GM06990 (cell line): ENCODE measurements around the gene ELAVL1.
A peak's percentile ranks its signal among the peaks of the same experiment; 100 is the strongest.

ENCODE experiments used
- DNase-seq: peaks from one replicate; pipeline ENCODE4 v3.0.0-alpha.2; 2011; ENCODE audit not compliant: insufficient read length; ENCODE audit errors: extremely low read depth
- H3K27me3 ChIP-seq: replicated peaks from 2 replicates; pipeline ENCODE4 v1.6.0; 2011; ENCODE audit warnings: low read length; ENCODE audit not compliant: control insufficient read depth, insufficient read depth
- H3K36me3 ChIP-seq: 2 replicates; pipeline ENCODE4 v1.5.1; 2011; ENCODE audit warnings: low read length; ENCODE audit not compliant: control insufficient read depth, insufficient read depth
- H3K4me3 ChIP-seq: replicated peaks from 2 replicates; pipeline ENCODE4 v1.5.1; 2011; ENCODE audit warnings: low read depth, mild to moderate bottlenecking, control low read depth, low read length
- TF ChIP-seq, protein P1 (sequence below): IDR thresholded peaks from 2 replicates; pipeline ENCODE4 v1.5.1; 2011; ENCODE audit warnings: low read length, control low read depth, mild to moderate bottlenecking, inconsistent platforms; ENCODE audit not compliant: insufficient read depth, poor library complexity, severe bottlenecking

ELAVL1 gene

DNA sequence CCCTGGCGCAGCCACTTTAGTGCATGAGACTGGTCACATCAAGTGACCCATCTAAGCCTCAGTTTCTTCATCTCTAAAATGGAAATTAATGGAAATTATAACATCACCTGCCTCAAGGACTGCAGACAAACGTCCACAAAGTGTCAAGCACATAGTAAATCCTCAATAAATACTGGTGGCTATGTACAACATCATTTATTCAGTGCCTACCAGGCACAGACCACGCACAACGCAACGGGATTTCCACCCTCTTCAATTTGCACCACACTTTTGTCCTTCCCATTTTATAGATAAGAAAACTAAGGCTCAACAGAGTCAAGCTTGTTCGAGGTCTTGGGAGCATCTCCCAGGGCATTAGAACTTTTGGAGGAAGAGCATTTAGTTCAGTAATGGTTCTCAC, 1.4 kb downstream of the ELAVL1 start:
- TF ChIP-seq, protein P1, sequence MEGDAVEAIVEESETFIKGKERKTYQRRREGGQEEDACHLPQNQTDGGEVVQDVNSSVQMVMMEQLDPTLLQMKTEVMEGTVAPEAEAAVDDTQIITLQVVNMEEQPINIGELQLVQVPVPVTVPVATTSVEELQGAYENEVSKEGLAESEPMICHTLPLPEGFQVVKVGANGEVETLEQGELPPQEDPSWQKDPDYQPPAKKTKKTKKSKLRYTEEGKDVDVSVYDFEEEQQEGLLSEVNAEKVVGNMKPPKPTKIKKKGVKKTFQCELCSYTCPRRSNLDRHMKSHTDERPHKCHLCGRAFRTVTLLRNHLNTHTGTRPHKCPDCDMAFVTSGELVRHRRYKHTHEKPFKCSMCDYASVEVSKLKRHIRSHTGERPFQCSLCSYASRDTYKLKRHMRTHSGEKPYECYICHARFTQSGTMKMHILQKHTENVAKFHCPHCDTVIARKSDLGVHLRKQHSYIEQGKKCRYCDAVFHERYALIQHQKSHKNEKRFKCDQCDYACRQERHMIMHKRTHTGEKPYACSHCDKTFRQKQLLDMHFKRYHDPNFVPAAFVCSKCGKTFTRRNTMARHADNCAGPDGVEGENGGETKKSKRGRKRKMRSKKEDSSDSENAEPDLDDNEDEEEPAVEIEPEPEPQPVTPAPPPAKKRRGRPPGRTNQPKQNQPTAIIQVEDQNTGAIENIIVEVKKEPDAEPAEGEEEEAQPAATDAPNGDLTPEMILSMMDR = no peak
- H3K27me3 ChIP-seq = no peaks in the 10 kb centered on the region
- peaks cover 5% of the 10 kb centered on the region for H3K36me3 ChIP-seq
- peak overlapping the region; percentile 66 for H3K4me3 ChIP-seq
- DNase-seq = no peak

DNA sequence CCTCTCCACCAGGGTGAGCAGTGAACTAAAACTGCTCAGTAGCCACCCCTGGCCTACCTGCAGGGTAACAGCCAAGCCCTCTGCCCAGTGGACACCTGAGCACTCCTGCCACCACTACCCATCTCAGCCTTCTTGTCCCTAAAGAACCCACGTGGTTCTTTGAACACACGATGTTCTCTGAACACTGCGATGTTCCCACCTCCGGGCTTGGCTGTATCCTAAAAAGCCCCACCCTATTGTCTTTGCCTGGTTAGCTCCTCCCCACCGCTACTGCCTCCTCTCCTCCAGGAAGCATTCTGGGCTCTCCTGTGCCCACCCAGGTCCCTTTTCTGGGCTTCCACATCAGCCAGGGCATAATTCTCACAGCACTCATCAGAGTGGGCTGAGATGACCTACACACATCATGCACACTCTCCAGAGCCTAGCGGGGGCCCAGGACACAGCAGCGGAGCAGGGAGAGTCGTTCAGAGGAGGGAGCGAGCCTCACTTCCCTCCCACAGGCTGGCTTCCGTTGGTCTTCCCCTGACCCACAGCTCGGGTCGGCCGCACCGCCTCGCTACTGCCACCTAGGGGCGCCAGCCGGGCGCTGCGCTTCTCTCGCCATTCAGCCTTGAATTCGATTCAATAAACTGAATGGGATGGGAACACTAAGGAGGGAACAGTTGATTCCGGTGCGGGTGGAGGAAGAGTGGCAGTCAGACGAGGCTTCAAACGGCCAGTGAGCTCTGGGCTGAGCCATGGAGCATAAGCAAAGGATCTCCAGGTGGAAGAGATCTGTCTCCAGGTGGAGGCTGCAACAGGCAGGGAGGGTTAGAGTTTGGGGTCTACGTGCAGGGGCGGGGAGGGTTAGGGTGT, 3.2 kb downstream of the ELAVL1 start:
- Histone ChIP-seq H3K27me3 (no peaks in the 10 kb centered on the region), H3K4me3 (peak overlapping the region; percentile 57), H3K36me3 (peaks cover 3% of the 10 kb centered on the region)
- TF ChIP-seq, protein P1 = peak; percentile 99
- DNase-seq = peak; percentile 87

DNA sequence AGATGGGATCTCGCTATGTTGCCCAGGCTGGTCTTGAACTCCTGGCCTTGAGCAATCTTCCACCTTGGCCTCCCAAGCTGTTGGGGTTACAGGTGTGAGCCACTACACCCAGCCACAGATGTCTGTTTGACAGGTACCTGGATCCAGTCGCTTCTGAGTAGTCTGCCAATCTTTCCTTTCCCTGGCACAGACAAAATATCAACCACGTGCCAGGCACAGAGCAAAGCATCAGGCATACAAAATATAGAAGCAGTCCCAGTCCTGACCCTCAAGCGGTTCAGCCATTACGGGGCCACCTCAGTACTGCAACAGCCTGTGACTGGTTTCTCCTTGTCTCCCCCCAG, 3.8 kb downstream of the ELAVL1 start:
- TF ChIP-seq, protein P1 = no peak
- DNase-seq = no peak
- Histone ChIP-seq H3K36me3 (peaks cover 3% of the 10 kb centered on the region), H3K4me3 (peak overlapping the region; percentile 57; the same call in 1 of the 2 replicates), H3K27me3 (no peaks in the 10 kb centered on the region)

DNA sequence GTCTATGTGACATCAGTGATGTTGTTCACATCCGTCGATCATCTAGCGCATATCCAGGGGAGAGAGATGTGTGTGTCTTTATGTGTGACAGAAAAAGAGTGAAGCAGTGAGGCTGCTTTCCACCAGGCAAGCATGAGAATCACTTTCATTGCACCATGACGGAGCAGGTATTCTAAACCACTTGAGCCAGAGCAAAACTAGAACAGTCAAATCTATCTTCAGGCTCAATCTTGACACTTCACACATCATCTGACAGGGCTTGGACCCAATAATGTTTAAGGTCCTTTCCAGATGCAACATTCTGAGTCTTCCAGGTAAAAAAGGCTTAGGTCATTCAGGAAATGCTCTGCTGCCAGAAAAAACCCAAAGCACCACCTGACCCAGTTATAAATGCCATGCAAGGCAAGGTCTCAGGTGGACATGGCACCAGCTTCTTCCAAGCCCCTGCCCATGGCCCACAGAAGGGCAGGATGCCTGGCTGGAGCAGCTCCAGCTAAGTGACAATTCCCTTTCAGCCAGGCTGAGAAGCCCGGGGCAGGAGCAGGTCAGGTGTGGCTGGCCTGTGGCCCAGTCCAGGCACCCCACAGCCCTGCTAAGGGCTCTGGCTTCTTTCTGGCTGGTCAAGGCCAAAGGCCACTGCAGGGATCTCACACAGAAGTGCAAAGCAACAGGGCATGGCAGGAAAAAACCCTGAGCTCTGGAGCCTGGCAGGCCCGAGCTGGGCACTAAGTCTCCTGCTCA, 5.0 kb downstream of the ELAVL1 start:
- Histone ChIP-seq H3K4me3 (no peak overlapping the region), H3K36me3 (peaks cover 3% of the 10 kb centered on the region), H3K27me3 (no peaks in the 10 kb centered on the region)
- TF ChIP-seq, protein P1 = no peak
- no peak for DNase-seq

DNA sequence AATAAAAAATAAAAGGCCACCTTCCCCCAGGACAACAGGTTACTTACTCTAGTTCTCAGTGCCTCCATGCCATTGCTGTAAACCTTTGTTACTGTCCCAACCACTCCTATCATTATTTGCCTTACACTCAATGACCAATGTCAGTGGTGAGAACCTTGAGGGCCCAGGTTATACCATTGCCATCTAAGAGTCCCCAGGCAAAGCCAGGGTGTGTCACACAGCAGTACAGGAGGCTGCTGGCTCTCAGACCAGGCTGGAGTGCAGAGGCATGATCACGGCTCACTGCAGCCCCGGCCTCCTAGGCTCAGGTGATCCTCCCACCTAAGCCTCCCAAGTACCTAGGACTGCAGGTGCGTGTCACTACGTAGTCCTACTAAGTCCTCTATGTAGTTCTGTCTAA, 6.1 kb downstream of the ELAVL1 start:
- H3K36me3 ChIP-seq = peaks cover 3% of the 10 kb centered on the region
- TF ChIP-seq, protein P1 = no peak
- H3K4me3 ChIP-seq = no peak overlapping the region
- no peak for DNase-seq
- no peaks in the 10 kb centered on the region for H3K27me3 ChIP-seq
